GM12874 (cell line): ENCODE data around the gene WNT1.

Source experiments
- TF ChIP-seq, protein P1 (sequence below): IDR thresholded peaks from 2 replicates; pipeline ENCODE4 v1.5.1; 2011; ENCODE audit warnings: low read depth, mild to moderate bottlenecking, control low read depth, low read length, moderate library complexity; ENCODE audit not compliant: insufficient read depth

Gene WNT1

DNA sequence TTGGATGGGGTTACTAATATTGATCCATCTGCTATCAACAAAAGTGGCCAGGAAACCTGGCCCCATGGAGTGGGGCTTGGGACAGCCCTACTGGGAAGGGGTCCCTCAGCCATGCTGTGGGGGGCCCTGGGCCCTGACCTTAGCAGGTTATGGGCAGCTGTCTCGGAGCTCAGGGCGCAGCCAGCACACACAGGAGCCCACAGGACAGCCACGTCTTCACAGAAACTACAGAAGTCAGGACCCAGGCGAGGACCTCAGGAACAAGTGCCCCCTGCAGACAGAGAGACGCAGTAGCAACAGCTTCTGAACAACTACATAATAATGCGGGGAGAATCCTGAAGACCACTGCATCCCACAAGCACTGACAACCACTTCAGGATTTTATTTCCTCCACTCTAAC lies 41.0 kb upstream of the WNT1 start:
- TF ChIP-seq, protein P1, sequence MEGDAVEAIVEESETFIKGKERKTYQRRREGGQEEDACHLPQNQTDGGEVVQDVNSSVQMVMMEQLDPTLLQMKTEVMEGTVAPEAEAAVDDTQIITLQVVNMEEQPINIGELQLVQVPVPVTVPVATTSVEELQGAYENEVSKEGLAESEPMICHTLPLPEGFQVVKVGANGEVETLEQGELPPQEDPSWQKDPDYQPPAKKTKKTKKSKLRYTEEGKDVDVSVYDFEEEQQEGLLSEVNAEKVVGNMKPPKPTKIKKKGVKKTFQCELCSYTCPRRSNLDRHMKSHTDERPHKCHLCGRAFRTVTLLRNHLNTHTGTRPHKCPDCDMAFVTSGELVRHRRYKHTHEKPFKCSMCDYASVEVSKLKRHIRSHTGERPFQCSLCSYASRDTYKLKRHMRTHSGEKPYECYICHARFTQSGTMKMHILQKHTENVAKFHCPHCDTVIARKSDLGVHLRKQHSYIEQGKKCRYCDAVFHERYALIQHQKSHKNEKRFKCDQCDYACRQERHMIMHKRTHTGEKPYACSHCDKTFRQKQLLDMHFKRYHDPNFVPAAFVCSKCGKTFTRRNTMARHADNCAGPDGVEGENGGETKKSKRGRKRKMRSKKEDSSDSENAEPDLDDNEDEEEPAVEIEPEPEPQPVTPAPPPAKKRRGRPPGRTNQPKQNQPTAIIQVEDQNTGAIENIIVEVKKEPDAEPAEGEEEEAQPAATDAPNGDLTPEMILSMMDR = 0 out of 2 replicates have a peak, but pooled peaks have one; percentile 9

GRCh38 chr12:48938805-48939204 lies 39.3 kb upstream of the WNT1 start:
- TF ChIP-seq, protein P1 = no peak

GRCh38 chr12:48940181-48940580 lies 37.9 kb upstream of the WNT1 start:
- TF ChIP-seq, protein P1 = no peak

DNA sequence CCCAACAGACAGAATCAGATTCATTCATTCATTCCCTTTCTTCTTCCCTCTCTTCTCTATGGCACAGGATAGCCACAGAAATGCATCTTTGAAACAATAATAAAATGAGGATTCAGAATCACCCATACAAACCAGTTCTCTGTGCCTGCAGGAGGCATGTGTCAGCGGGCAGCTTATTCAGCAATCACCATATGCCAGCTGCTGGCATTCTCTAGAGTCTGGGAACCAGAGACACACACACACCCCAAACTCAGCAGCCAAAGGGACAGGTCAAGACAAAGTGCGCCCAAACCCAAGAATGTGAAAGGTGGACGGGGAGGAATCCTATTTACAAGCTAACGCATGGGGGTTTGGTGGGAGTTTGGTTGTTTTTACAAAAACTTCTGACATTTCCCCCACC lies 34.9 kb upstream of the WNT1 start:
- TF ChIP-seq, protein P1 = no peak

DNA sequence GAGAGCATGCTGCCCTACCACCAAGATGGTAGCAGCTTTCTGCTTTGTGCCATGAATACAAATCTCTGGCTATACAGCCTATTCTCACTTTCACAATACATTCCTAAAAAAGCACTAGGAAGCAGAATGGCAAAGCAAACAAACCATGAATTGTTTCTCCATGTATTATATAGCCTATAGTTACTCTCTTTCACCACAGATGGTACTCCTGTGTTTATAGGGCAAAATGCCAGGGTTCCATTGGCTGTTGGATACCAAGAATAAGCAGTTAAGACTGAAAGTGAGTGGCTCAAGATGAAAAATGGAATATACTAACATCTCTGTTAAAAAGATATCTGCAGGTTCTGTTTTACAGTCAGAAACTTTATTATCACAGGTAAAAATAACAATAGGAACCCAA lies 31.9 kb upstream of the WNT1 start:
- TF ChIP-seq, protein P1 = no peak

- TF ChIP-seq, protein P1 = no peak
Observed at GRCh38 chr12:48946943-48947342, 31.2 kb upstream of the WNT1 start.

- TF ChIP-seq, protein P1 = no peak
Observed at GRCh38 chr12:48947727-48948126, 30.4 kb upstream of the WNT1 start.

- TF ChIP-seq, protein P1 = no peak
Observed at GRCh38 chr12:48952691-48953090, 25.4 kb upstream of the WNT1 start.
